Activated CD8-positive, alpha-beta T cell treated with anti-CD3 and anti-CD28 coated beads for 36 hours (primary cell): Measurements from ENCODE around the gene PAK5. TPM values are rescaled to one million over a fixed set of nuclear protein-coding genes. Genes with fewer than 3 reads are reported as not detected.

ENCODE experiments used
- ATAC-seq: fragments of 200-7000 bp; cut with Tn5 transposase; one replicate; pipeline ENCODE4 v1.10.0; 2021; ENCODE audit warnings: mild to moderate bottlenecking, moderate library complexity
- CTCF ChIA-PET: fragments of 350-600 bp; sonication (Branson Sonifier 250); formaldehyde crosslinking; loops from one replicate; lab custom pipeline; 2021; ENCODE audit warnings: antibody characterized with exemption; lab: Charles Lee
- POLR2A ChIA-PET: fragments of 350-600 bp; sonication (Branson Sonifier 250); formaldehyde crosslinking; loops from one replicate; lab custom pipeline; 2021; ENCODE audit warnings: antibody characterized with exemption; lab: Charles Lee
- DNase-seq: peaks from one replicate; pipeline ENCODE4 v3.0.0-alpha.2; 2020
- H3K27ac Mint-ChIP-seq: one replicate; pipeline ENCODE4 v1.8.0; 2021; ENCODE audit warnings: mild to moderate bottlenecking, mixed read lengths
- H3K27me3 Mint-ChIP-seq: one replicate; pipeline ENCODE4 v1.8.0; 2021; ENCODE audit warnings: mixed read lengths
- H3K36me3 Mint-ChIP-seq: one replicate; pipeline ENCODE4 v1.8.0; 2021; ENCODE audit warnings: low read depth, mixed read lengths
- H3K4me1 Mint-ChIP-seq: one replicate; pipeline ENCODE4 v1.8.0; 2021; ENCODE audit warnings: low read depth, mixed read lengths
- H3K4me3 Mint-ChIP-seq: one replicate; pipeline ENCODE4 v1.8.0; 2021; ENCODE audit warnings: mild to moderate bottlenecking, moderate library complexity, mixed read lengths
- H3K9me3 Mint-ChIP-seq: one replicate; pipeline ENCODE4 v1.8.0; 2021; ENCODE audit warnings: mixed read lengths
- CTCF ChIP-seq: fragments of 200-600 bp; IDR thresholded peaks from one replicate; pipeline ENCODE4 v1.8.0; 2022; ENCODE audit warnings: antibody characterized with exemption, mild to moderate bottlenecking
- intact Hi-C: fragments of 100-400 bp; cut with micrococcal nuclease; formaldehyde crosslinking; loops from one replicate; pipeline ENCODE4 v1.10.0; 2022
- total RNA-seq, 2 experiments: library from RNA; stranded (reverse); gene quantifications; one replicate each; pipeline ENCODE4 v1.2.3, GENCODE V29; 2021

Gene PAK5
- total RNA-seq, 2 experiments from 2014 or later = not detected

GRCh38 chr20:9755301-9755700 lies 83.6 kb downstream of the PAK5 start:
- TF ChIP-seq CTCF = no peak
- Mint-ChIP-seq H3K4me3 (no peak overlapping the region), H3K27me3 (no peaks in the 10 kb centered on the region), H3K27ac (no peak overlapping the region), H3K9me3 (peaks cover 3% of the 10 kb centered on the region), H3K36me3 (no peaks in the 10 kb centered on the region), H3K4me1 (no peaks in the 10 kb centered on the region)
- intact Hi-C loops = no loop called here
- DNase-seq (no peak), ATAC-seq (no peak)
- POLR2A ChIA-PET = no interaction called here
- CTCF ChIA-PET = no interaction called here

GRCh38 chr20:9744551-9744950 lies 94.3 kb downstream of the PAK5 start:
- ChIA-PET CTCF (interaction anchor here (0.7 to 1.4 kb wide), 3 partner anchors 11 to 168 kb away, joined by 3 to 4 read pairs (median 3); no protein-coding TSS in a partner anchor), POLR2A (no interaction called here)
- Mint-ChIP-seq H3K36me3 (no peaks in the 10 kb centered on the region), H3K27me3 (no peaks in the 10 kb centered on the region), H3K4me1 (no peaks in the 10 kb centered on the region), H3K4me3 (no peak overlapping the region), H3K27ac (no peak overlapping the region), H3K9me3 (no peaks in the 10 kb centered on the region)
- ATAC-seq (no peak), DNase-seq (no peak)
- TF ChIP-seq CTCF = no peak
- intact Hi-C loops = no loop called here

DNA sequence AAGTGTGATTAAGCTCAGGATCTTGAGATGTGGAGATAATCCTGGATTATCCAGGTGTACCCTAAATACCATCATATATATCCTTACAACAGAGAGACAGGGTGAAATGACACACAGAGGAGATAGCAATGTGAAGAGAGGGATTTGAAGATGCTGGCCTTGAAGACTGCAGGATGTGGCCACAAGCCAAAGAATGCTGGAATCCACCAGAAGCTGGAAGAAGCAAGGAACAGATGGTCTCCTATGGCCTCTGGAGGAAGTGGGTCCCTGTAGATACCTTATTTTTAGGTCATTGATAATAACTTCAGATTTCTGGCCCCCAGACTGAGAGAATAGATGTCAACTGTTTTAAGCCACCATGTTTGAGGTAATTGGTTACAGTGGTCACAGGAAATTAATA lies 95.0 kb downstream of the PAK5 start:
- no peak for TF ChIP-seq CTCF
- POLR2A ChIA-PET = no interaction called here
- no peaks in the 10 kb centered on the region for H3K27me3 Mint-ChIP-seq
- H3K4me1 Mint-ChIP-seq = no peaks in the 10 kb centered on the region
- no peak for DNase-seq
- H3K27ac Mint-ChIP-seq = no peak overlapping the region
- no peaks in the 10 kb centered on the region for H3K9me3 Mint-ChIP-seq
- CTCF ChIA-PET = interaction anchor here (1.4 kb wide), 1 partner anchor 10 kb away, joined by 4 read pairs; no protein-coding TSS in a partner anchor
- no peaks in the 10 kb centered on the region for H3K36me3 Mint-ChIP-seq
- intact Hi-C loops = no loop called here
- ATAC-seq = no peak
- H3K4me3 Mint-ChIP-seq = no peak overlapping the region

GRCh38 chr20:9742821-9743220 lies 96.1 kb downstream of the PAK5 start:
- DNase-seq = no peak
- no peaks in the 10 kb centered on the region for H3K9me3 Mint-ChIP-seq
- ChIA-PET CTCF (no interaction called here), POLR2A (no interaction called here)
- intact Hi-C loops = no loop called here
- no peak overlapping the region for H3K4me3 Mint-ChIP-seq
- ATAC-seq = no peak
- H3K27ac Mint-ChIP-seq = no peak overlapping the region
- H3K4me1 Mint-ChIP-seq = no peaks in the 10 kb centered on the region
- no peaks in the 10 kb centered on the region for H3K27me3 Mint-ChIP-seq
- no peak for TF ChIP-seq CTCF
- H3K36me3 Mint-ChIP-seq = no peaks in the 10 kb centered on the region

- POLR2A ChIA-PET = no interaction called here
- CTCF ChIA-PET = no interaction called here
These were observed 96.9 kb downstream of the PAK5 start for GRCh38 chr20:9741996-9742395.

More at GRCh38 chr20:9741996-9742395, 96.9 kb downstream of the PAK5 start:
- Mint-ChIP-seq H3K36me3 (no peaks in the 10 kb centered on the region), H3K9me3 (no peaks in the 10 kb centered on the region), H3K4me1 (no peaks in the 10 kb centered on the region), H3K4me3 (no peak overlapping the region), H3K27ac (no peak overlapping the region), H3K27me3 (no peaks in the 10 kb centered on the region)
- ATAC-seq = no peak
- intact Hi-C loops = no loop called here
- TF ChIP-seq CTCF = no peak
- no peak for DNase-seq
